Type B pancreatic cell (in vitro differentiated cells): Measurements from ENCODE around the gene PDZD4. TPM values are rescaled to one million over a fixed set of nuclear protein-coding genes. Genes with fewer than 3 reads are reported as not detected.

Source experiments
- DNase-seq: peaks from one replicate; pipeline ENCODE4 v3.0.0; 2021; ENCODE audit warnings: mixed read lengths; ENCODE audit not compliant: unreplicated experiment; ENCODE audit errors: extremely low spot score
- H3K27ac Mint-ChIP-seq: 2 replicates; pipeline ENCODE4 v1.8.0; 2021; ENCODE audit warnings: mild to moderate bottlenecking, mixed read lengths
- H3K27me3 Mint-ChIP-seq: 2 replicates; pipeline ENCODE4 v1.8.0; 2021; ENCODE audit warnings: mixed read lengths
- H3K36me3 Mint-ChIP-seq: 2 replicates; pipeline ENCODE4 v1.8.0; 2021; ENCODE audit warnings: mixed read lengths
- H3K4me1 Mint-ChIP-seq: one replicate; pipeline ENCODE4 v1.8.0; 2021; ENCODE audit warnings: mixed read lengths; ENCODE audit not compliant: unreplicated experiment
- H3K4me3 Mint-ChIP-seq: 2 replicates; pipeline ENCODE4 v1.8.0; 2021; ENCODE audit warnings: mild to moderate bottlenecking, mixed read lengths
- H3K9me3 Mint-ChIP-seq: 2 replicates; pipeline ENCODE4 v1.8.0; 2021; ENCODE audit warnings: mixed read lengths
- total RNA-seq: library from RNA; stranded (reverse); gene quantifications from 2 replicates; pipeline ENCODE4 v1.2.1, GENCODE V29; 2021; ENCODE audit warnings: low replicate concordance
- TF ChIP-seq, protein P1 (sequence below): fragments of 200-600 bp; sonication (generic); conservative IDR thresholded peaks from 2 replicates; pipeline ENCODE4 v1.5.0; 2021; ENCODE audit warnings: antibody characterized with exemption, mild to moderate bottlenecking

The PDZD4 gene
- total RNA-seq, 1 donor from 2014 or later = 23.9 TPM

DNA sequence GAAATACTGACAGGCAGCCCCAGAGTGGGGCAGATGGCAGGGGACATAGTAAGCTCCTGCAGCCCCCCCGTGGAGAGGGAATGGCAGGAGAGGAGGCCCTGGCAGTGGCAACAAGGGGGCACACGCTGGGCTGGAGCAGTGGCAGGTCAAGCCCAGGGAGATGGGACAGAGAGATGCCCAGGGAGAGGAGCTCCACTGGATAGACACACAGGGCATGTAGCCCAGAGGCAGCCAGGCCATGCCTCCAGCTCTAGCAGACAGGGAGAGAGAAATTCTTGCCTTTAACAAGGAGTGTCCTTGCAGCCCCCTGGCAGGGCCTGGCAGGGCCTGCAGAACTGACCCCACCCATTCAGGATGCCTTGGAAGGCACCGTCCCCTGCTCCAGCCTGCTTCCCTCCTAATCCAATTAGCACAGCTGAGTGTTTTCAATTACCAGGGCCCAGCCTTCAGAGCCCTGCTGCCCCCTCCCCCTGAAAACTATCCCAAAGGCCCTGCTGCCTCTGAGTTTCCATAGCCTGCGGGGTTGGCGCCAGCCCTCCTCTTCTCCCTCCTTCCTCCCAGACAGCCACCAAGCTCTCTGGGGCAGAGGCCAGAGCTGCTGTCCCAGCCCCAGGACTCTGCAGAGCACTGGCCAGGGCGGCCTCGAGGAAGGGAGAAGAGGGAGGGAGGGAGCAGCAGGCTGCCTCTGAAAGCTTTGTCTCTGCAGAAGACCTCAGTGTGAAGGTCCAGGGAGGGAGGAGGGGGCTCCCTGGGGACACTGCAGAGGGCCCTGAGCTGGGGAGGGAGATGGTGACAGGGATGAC is 43.1 kb upstream of the PDZD4 start:
- no peaks in the 10 kb centered on the region for H3K9me3 Mint-ChIP-seq
- no peak for DNase-seq
- H3K27me3 Mint-ChIP-seq = peaks cover 21% of the 10 kb centered on the region
- no peak overlapping the region for H3K27ac Mint-ChIP-seq
- TF ChIP-seq, protein P1, sequence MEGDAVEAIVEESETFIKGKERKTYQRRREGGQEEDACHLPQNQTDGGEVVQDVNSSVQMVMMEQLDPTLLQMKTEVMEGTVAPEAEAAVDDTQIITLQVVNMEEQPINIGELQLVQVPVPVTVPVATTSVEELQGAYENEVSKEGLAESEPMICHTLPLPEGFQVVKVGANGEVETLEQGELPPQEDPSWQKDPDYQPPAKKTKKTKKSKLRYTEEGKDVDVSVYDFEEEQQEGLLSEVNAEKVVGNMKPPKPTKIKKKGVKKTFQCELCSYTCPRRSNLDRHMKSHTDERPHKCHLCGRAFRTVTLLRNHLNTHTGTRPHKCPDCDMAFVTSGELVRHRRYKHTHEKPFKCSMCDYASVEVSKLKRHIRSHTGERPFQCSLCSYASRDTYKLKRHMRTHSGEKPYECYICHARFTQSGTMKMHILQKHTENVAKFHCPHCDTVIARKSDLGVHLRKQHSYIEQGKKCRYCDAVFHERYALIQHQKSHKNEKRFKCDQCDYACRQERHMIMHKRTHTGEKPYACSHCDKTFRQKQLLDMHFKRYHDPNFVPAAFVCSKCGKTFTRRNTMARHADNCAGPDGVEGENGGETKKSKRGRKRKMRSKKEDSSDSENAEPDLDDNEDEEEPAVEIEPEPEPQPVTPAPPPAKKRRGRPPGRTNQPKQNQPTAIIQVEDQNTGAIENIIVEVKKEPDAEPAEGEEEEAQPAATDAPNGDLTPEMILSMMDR = no peak
- H3K4me3 Mint-ChIP-seq = no peak overlapping the region
- H3K36me3 Mint-ChIP-seq = no peaks in the 10 kb centered on the region
- H3K4me1 Mint-ChIP-seq = peaks cover 5% of the 10 kb centered on the region

DNA sequence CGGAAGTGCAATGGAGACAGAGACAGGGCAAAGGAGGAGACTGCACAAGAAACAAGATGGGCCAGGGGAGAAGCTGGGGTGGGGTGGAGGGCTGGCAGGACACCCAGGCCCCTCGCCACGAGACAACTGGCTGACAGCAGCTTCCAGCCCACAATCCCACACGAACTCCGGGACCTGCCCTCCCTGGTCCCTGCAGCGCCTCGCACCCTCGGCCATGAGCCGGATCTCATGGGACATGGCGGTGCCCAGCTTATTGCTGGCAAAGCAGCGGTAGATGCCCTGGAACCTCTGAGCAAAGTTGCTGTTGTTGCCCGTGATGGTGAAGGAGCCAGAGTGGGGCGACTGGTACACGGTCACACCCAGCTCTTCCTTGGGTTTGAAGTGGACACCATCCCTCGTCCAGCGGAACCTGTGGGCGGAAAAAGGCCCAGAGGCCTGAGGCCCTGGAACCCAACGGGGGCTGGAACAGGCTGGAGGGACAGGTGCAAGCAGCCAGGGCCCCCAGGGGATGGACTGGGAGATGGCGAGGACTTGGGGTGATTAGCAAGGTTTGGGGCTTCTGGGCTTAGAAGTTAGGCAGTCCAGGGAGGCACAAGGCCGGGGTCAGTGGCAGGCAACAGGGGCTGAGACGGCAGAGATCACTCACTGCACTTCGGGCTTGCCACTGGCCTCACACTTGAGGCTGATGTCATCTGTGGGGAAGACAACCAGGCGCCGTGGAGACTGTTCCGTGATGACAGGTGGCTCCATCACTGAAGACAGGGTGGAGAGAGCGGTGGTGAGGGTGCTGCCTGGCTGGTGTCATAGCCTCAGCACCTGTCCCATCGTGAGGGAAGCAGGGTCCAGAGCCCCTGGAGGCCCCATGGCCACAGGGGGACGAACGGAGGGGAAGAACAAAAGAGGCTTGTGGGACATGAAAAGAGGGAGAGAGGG is 41.9 kb upstream of the PDZD4 start:
- Mint-ChIP-seq H3K4me3 (no peak overlapping the region), H3K9me3 (no peaks in the 10 kb centered on the region), H3K4me1 (no peaks in the 10 kb centered on the region), H3K36me3 (no peaks in the 10 kb centered on the region), H3K27me3 (peaks cover 16% of the 10 kb centered on the region), H3K27ac (no peak overlapping the region)
- no peak for DNase-seq
- TF ChIP-seq, protein P1 = no peak

DNA sequence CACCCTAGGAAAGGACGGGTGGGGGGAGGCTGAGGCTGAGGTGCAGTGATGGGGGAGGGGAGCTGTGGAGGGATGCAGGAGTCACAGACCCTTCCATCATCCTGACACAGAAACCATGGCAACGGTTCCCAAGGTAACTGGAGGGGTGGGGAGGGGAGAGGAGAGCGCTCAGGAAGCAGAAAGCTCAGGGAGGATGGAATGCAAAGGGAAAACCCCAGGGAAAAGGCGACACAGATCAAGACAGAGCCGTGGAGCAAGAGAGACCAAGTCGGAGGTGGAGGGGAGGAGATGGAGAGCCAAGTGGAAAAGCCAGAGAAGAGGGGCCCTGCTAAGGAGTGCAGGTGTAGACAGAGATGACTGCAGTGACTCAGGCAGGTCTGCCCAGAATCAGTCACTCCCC is 41.1 kb upstream of the PDZD4 start:
- Mint-ChIP-seq H3K9me3 (no peaks in the 10 kb centered on the region), H3K27me3 (peaks cover 15% of the 10 kb centered on the region), H3K27ac (no peak overlapping the region), H3K36me3 (no peaks in the 10 kb centered on the region), H3K4me1 (no peaks in the 10 kb centered on the region), H3K4me3 (no peak overlapping the region)
- TF ChIP-seq, protein P1 = no peak
- DNase-seq = no peak

DNA sequence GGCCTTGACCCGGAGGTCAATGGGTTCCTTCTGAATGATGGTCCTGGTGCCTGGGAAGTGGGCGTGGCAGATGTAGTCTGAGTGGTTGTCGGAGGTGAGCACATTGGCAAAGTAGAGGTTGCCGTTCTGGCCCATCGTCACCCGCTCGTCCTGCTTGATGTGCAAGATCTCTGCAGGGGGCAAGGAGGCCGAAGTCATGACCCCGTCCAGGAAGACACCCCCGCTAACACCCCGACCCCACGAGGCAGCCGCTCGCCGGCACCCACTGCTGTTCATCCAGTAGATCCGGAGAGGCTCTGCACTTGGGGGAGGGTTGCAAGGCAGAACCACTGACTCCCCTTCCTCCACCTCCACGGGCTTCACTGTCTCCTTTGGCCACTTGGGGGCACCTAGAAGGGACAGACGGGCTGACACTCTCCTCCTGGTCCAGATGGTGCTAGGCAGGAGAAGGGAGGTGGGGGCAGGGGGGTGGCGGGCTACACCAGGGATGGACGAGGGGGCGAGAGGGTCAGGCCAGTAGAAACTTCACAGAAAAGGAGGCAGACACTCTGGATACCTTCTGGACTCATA is 40.5 kb upstream of the PDZD4 start:
- TF ChIP-seq, protein P1 = no peak
- no peaks in the 10 kb centered on the region for H3K36me3 Mint-ChIP-seq
- H3K4me1 Mint-ChIP-seq = no peaks in the 10 kb centered on the region
- H3K27ac Mint-ChIP-seq = no peak overlapping the region
- no peak overlapping the region for H3K4me3 Mint-ChIP-seq
- peaks cover 11% of the 10 kb centered on the region for H3K27me3 Mint-ChIP-seq
- no peak for DNase-seq
- no peaks in the 10 kb centered on the region for H3K9me3 Mint-ChIP-seq

DNA sequence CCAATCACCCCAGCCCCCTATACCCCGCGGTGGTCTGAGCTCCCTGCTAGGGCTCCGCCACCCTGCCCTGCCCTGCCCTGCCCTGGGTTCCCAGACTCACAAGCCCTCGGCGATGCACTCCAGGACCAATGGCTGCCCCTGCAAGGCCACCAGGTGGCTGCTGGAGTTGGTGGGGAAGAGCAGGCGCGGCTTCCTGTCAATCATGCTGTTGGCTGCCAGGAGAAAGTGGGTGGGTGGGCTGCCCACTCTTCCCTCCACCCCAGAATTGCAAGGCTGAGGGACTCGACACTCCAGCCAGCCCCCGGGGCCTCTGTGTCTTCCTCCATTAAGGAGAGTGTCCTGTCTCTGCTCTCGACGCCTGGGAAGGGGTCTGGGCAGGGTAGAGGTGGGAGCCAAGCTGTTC is 39.9 kb upstream of the PDZD4 start:
- Mint-ChIP-seq H3K4me1 (no peaks in the 10 kb centered on the region), H3K4me3 (no peak overlapping the region), H3K36me3 (no peaks in the 10 kb centered on the region), H3K9me3 (no peaks in the 10 kb centered on the region), H3K27ac (no peak overlapping the region), H3K27me3 (peaks cover 11% of the 10 kb centered on the region)
- DNase-seq = no peak
- TF ChIP-seq, protein P1 = no peak
